CD4-positive, alpha-beta T cell treated with Interleukin-15 for 4 hours (primary cell): ENCODE measurements around the gene ZC3H4.
A peak's percentile ranks its signal among the peaks of the same experiment; 100 is the strongest.

ENCODE experiments used
- DNase-seq: peaks from one replicate; pipeline ENCODE4 v3.0.0-alpha.2; 2020; ENCODE audit warnings: low spot score

The ZC3H4 gene

GRCh38 chr19:47133021-47133471 lies 19.5 kb upstream of the ZC3H4 start:
- no peak for DNase-seq

- no peak for DNase-seq
Observed at GRCh38 chr19:47132194-47132852, 18.7 kb upstream of the ZC3H4 start.

GRCh38 chr19:47130589-47131227 lies 17.1 kb upstream of the ZC3H4 start, which contains the start of gene SAE1:
Gene SAE1 (plus strand): TSS chr19:47130835. CDS start chr19:47130931, 96 bp downstream.
- DNase-seq: peak; percentile 93

- no peak for DNase-seq
Observed at GRCh38 chr19:47130120-47130588, 16.6 kb upstream of the ZC3H4 start.

GRCh38 chr19:47129579-47129978 lies 16.0 kb upstream of the ZC3H4 start:
- no peak for DNase-seq

GRCh38 chr19:47125669-47125938 lies 12.0 kb upstream of the ZC3H4 start:
- no peak for DNase-seq

GRCh38 chr19:47124937-47125668 lies 11.5 kb upstream of the ZC3H4 start:
- peak; percentile 72 for DNase-seq

- no peak for DNase-seq
Observed at GRCh38 chr19:47123406-47123805, 9.8 kb upstream of the ZC3H4 start.

- no peak for DNase-seq
Observed at GRCh38 chr19:47122359-47123335, 9.1 kb upstream of the ZC3H4 start.

GRCh38 chr19:47120470-47121067 lies 7.0 kb upstream of the ZC3H4 start:
- DNase-seq: no peak

- DNase-seq: no peak
Observed at GRCh38 chr19:47113850-47114651, 475 bp upstream of the ZC3H4 start.

GRCh38 chr19:47112166-47112996 lies 1.2 kb downstream of the ZC3H4 start:
- peak; percentile 90 for DNase-seq

- no peak for DNase-seq
Observed at GRCh38 chr19:47111682-47112165, 1.9 kb downstream of the ZC3H4 start.

- DNase-seq: peak; percentile 47
Observed at GRCh38 chr19:47111006-47111621, 2.5 kb downstream of the ZC3H4 start.

GRCh38 chr19:47110521-47111005 lies 3.0 kb downstream of the ZC3H4 start:
- DNase-seq: peak; percentile 72

GRCh38 chr19:47109541-47110375 lies 3.8 kb downstream of the ZC3H4 start:
- DNase-seq: peak; percentile 58

- no peak for DNase-seq
Observed at GRCh38 chr19:47109177-47109540, 4.4 kb downstream of the ZC3H4 start.
